GM18858 (cell line): ENCODE results near the gene PICALM.
A peak's percentile ranks its signal among the peaks of the same experiment; 100 is the strongest.
"Not testable (repeated sequence)": the region's sequence is repeated elsewhere in the genome, so short reads cannot be mapped to it uniquely, and the experiment has no call there.

ENCODE experiments used
- ATAC-seq: cut with Tn5 transposase; IDR thresholded peaks from one replicate; pipeline ENCODE4 v1.9.1; 2021; ENCODE audit not compliant: unreplicated experiment

Gene PICALM

GRCh38 chr11:86068951-86069407, at the start of gene PICALM:
Gene PICALM (minus strand): TSS chr11:86069084. CDS start chr11:86068780, 304 bp downstream.
- peak; percentile 75 for ATAC-seq

- ATAC-seq: no peak
Measured at GRCh38 chr11:86118253-86118652, 49.4 kb upstream of the PICALM start.

- no peak for ATAC-seq
Measured at GRCh38 chr11:86117712-86118063, 48.8 kb upstream of the PICALM start.

- no peak for ATAC-seq
Measured at GRCh38 chr11:86117001-86117711, 48.3 kb upstream of the PICALM start.

GRCh38 chr11:86116386-86116726, 47.5 kb upstream of the PICALM start:
- ATAC-seq: peak; percentile 89

DNA sequence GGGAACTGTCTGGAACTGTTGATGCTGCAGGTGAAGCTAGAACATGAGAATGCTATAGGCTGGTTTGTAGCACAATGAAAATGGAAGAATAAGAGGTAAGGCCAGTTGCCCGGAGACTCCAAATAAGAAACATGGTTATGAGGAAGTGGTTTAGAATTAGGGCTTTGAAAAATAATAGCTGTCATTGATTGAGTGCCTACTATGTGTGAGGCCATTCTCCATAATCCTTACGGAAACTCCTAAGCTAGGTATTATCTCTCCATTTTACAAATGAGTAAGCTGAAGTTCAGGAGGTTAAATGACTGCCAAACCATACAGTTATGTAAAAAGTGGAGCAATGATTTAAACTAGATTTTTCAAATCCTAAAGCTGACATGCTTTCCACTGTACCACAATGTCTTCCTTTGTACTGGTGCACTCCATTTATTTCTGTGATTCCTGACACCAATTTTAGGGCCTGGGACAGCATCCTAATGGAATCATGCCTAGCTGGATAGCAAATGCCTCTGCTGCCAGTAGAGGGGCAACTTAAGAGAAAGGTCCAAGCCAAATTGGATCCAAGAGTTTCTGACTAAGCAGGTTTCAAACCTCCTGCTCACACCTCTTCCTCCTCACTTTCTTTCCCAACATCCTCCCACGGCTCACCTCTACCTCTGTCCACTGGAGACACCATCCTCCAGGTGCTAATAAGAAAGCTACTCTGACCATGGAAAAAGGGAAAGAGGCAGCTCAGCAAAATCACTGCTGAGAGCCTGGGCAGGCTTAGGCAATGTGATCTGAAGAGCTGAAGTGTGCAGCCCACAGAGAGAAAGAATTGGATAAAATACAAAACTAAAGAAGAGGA, 46.9 kb upstream of the PICALM start:
- ATAC-seq: peak; percentile 25

DNA sequence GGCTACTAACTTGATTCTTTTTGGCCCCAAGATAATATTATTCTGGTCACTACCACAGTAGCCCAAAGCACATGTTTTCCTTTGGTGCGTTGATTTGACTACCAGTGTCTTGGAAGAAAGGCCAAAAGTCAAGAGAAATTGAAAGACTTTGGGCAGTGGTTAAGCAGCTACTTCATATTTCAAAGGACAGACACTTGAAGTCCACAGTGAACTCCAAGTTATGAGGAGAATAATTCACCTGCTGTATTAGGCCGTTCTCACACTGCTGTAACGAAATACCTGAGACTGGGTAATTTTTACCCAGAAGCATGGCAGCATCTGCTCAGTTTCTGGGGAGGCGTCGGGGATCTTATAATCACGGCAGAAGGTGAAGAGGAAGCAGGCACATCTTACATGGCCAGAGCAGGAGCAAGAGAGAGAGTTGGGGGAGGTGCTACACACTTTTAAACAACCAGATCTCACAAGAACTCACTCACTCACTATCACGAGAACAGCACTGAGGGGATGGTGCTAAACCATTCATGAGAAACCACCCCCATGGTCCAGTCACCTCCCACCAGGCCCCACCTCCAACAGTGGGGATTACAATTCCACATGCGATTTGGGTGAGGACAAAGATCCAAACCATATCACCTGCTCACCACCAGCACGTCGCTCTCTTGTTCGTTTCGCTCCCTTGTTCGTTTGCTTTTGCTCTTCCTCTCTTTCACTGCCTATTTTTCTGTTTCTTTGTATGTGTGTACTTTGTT, 40.2 kb upstream of the PICALM start:
- ATAC-seq: no peak

DNA sequence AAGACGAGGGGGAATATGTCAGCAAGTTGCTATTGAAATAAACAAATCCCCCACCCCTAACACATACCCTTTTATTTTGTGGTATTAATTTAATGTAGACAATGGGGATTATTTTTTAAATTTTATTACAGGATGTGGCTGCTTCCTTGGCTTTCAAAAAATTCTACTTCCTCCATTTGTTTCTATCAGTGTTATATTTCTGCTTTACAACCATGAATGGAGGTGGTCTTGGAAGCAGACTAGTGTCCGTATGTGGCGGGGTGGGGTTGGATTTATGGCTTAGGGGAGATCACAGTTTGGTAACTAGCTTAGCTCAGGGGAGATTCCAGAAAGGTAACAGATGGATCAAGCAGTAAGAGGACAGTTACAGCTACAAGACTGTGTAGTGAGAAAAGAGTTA, 39.3 kb upstream of the PICALM start:
- no peak for ATAC-seq

GRCh38 chr11:86106916-86107315, 38.0 kb upstream of the PICALM start:
- ATAC-seq: no peak

GRCh38 chr11:86106031-86106430, 37.1 kb upstream of the PICALM start:
- ATAC-seq: not testable (repeated sequence)

DNA sequence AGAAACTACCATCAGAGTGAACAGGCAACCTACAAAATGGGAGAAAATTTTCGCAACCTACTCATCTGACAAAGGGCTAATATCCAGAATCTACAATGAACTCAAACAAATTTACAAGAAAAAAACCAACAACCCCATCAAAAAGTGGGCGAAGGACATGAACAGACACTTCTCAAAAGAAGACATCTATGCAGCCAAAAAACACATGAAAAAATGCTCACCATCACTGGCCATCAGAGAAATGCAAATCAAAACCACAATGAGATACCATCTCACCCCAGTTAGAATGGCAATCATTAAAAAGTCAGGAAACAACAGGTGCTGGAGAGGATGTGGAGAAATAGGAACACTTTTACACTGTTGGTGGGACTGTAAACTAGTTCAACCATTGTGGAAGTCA, 36.7 kb upstream of the PICALM start:
- ATAC-seq: not testable (repeated sequence)

DNA sequence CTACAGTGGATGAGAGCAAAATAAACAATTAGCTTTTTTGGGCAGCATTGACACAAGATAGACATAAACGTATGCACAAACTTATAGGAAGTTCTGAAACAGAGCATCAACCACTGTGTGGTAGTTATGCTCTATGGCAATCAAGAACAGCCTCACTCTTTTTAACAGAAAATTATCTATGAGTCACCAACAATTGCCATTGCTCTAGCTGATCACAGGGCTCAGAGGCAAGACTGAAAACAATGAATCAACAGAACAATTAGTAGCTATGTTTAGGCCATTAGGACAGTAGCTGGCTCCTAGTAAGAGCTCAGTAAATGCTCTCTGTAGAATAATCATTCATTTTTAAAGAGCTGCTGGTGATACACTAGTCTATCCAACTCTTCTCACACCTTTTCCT, 34.9 kb upstream of the PICALM start:
- ATAC-seq: no peak

- ATAC-seq: no peak
Measured at GRCh38 chr11:86101941-86102407, 33.1 kb upstream of the PICALM start.

- no peak for ATAC-seq
Measured at GRCh38 chr11:86101493-86101892, 32.6 kb upstream of the PICALM start.

DNA sequence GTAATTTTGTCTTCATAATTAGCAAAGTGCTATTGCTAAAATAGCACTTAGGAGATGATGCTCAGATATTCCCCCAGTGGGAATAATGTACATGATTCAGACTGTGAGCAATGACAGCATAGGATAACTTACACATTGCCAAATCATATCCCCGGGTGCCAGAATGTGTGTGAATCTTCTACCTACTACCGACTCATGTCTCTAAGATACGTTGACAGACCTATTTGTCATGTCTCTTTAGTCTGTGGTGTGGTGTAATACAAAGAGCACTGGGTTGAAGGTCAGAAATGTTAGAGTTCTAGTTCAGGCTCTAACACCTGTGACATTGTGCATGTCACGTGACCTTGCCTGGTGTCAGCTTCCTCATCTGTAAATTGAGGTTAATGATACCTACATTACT, 31.0 kb upstream of the PICALM start:
- ATAC-seq: no peak

DNA sequence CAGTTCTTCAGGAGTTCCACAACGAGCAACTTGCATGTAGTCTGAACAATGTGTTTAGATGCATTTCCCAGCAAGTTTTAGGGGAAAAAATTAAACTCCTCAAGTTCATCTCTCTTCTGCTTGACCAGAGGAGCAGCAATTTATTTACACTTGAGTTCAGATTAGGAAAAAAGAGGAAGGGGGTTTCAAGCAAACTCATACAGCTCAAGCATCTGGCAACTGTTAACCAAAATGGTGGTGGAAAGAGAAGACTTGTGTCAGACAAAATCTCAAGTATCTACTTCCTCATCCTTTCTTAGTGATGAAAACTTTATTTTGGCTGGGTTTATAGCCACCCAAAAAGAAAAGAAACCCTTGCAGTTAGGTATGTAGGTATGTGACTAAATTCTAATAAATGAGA, 29.1 kb upstream of the PICALM start:
- ATAC-seq: no peak

- ATAC-seq: no peak
Measured at GRCh38 chr11:86091566-86091965, 22.7 kb upstream of the PICALM start.

- no peak for ATAC-seq
Measured at GRCh38 chr11:86091086-86091485, 22.2 kb upstream of the PICALM start.

GRCh38 chr11:86089659-86090058, 20.8 kb upstream of the PICALM start:
- ATAC-seq: no peak

GRCh38 chr11:86087688-86088087, 18.8 kb upstream of the PICALM start:
- ATAC-seq: not testable (repeated sequence)

GRCh38 chr11:86087256-86087655, 18.4 kb upstream of the PICALM start:
- no peak for ATAC-seq

GRCh38 chr11:86081455-86081854, 12.6 kb upstream of the PICALM start:
- no peak for ATAC-seq
